ENCODE data around the gene GPHN. TPM values are rescaled to one million over a fixed set of nuclear protein-coding genes. Genes with fewer than 3 reads are reported as not detected.

Gene GPHN
- total RNA-seq, 3 donors from 2014 or later = 32.8 to 57.0 (median 38.1) TPM

DNA sequence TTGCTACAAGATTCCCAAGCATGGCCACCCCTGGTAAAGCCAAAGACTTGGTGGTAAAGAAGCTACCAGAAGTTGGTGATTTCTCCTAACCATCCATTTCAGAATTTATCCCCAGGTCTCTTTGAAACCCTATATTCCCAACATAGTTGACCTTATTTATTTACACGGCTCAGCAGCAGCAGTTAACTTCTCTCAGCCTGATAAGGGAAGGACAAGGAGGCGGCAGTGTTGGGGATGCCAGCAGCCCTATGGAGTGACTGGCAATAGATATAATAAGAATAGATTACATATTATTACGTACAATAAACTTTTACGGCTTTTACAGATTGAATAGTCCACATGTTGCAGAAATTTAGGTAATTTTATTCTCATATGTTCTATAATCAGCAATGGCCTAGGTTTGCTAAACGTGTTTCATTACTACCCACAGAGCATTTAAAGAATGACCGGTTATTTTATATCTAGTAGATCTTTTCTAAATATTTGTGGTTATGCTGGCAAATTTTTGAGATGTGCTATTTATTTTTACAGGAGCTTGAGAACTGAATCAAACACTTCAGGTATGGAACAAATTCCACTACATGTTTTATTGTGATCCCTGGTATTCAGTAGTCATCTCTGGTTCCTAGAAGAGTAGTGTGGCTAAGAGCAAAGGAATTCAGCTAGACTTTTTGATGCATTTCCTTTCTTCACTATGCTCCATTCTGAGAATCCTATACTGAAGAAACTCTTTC is 713.5 kb downstream of the GPHN start:
- TF ChIP-seq, protein P1, sequence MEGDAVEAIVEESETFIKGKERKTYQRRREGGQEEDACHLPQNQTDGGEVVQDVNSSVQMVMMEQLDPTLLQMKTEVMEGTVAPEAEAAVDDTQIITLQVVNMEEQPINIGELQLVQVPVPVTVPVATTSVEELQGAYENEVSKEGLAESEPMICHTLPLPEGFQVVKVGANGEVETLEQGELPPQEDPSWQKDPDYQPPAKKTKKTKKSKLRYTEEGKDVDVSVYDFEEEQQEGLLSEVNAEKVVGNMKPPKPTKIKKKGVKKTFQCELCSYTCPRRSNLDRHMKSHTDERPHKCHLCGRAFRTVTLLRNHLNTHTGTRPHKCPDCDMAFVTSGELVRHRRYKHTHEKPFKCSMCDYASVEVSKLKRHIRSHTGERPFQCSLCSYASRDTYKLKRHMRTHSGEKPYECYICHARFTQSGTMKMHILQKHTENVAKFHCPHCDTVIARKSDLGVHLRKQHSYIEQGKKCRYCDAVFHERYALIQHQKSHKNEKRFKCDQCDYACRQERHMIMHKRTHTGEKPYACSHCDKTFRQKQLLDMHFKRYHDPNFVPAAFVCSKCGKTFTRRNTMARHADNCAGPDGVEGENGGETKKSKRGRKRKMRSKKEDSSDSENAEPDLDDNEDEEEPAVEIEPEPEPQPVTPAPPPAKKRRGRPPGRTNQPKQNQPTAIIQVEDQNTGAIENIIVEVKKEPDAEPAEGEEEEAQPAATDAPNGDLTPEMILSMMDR (IDR thresholded peaks at IDR 0.05) = no peak
- Histone ChIP-seq H3K9me3 (no peaks in the 10 kb centered on the region), H3K4me1 (ENCODE audit: low read depth) (peaks cover 10% of the 10 kb centered on the region), H3K4me3 (no peak overlapping the region), H3K36me3 (ENCODE audit: low read depth) (no peaks in the 10 kb centered on the region)
- ATAC-seq (peak; percentile 85), DNase-seq (peak in 1 of 3 donors; percentile 44)
- intact Hi-C loops (cut with DNase I, micrococcal nuclease) = no loop called here

DNA sequence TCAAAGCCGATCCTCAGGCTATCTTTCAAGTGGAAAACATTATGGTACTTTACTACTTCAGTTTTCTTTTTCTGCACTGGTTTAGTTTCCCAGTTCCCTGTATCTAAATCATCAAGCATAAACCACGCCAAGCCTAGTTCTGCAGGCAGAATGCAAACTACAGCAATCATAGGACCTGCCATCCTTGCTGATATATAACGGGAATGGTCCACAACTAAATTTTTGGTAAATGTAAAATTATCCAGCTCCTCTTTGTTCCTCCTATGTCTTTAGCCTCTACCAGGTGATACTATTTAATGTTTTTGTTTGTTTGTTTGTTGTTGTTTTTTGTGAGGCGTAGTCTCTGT is 714.0 kb downstream of the GPHN start:
- H3K4me1 ChIP-seq (ENCODE audit: low read depth) = peaks cover 10% of the 10 kb centered on the region
- DNase-seq (no peak), ATAC-seq (no peak)
- no peak overlapping the region for H3K4me3 ChIP-seq
- TF ChIP-seq, protein P1 (IDR thresholded peaks at IDR 0.05) = no peak
- no peaks in the 10 kb centered on the region for H3K9me3 ChIP-seq
- H3K36me3 ChIP-seq (ENCODE audit: low read depth) = no peaks in the 10 kb centered on the region
- intact Hi-C loops (cut with DNase I, micrococcal nuclease) = no loop called here

DNA sequence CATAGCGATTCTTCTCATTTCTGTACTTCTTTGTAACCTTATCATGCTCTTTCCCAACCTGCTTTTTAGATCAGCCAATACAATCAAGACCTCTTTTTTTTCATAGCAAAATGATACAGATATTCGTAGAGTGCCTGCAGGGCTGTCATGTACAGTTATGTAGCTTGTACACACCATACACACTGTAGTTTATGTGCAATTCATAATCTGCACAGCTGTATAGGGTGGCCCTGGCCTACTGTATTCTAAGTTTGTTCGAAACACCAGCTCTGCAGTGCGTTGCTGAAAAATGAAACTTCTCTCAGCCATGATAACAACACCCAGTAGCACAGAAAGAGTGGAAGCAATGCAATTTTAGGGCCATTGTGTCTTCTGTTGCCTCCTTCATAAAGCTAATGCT is 717.6 kb downstream of the GPHN start:
- ATAC-seq (no peak), DNase-seq (no peak)
- Histone ChIP-seq H3K36me3 (ENCODE audit: low read depth) (no peaks in the 10 kb centered on the region), H3K4me3 (no peak overlapping the region), H3K9me3 (no peaks in the 10 kb centered on the region), H3K4me1 (ENCODE audit: low read depth) (peaks cover 10% of the 10 kb centered on the region)
- TF ChIP-seq, protein P1 (IDR thresholded peaks at IDR 0.05) = no peak
- intact Hi-C loops (cut with DNase I, micrococcal nuclease) = no loop called here

DNA sequence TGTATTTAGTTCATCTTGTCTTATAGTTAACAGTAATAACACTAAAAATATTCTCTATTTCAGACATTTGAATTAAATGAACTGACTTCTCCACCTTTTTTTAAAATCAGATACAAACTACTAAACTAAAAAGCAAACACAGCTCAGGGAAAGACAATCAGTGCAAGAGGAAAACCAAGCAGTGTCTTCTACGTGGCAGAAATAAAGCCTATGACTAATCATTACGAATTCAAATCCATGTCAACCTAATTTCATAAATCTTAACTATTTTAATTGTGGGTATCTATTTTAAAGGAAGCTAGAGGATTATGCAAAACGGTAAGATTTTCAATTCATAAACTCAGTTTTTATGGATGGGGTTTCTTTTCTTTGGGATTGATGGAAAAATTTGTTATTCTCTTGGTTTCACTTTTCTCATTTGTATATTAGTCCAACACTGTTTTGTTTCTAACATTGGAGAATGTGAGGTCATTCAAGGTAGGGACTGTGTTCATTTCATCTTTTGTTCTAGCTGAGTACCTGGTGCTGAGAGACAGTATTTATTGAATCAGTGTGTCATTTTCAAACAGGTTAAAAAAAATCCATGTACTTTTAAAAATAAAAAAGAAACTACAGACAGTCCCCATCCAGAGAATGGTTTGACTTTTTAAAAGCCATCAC is 720.5 kb downstream of the GPHN start:
- Histone ChIP-seq H3K4me1 (ENCODE audit: low read depth) (no peaks in the 10 kb centered on the region), H3K9me3 (no peaks in the 10 kb centered on the region), H3K36me3 (ENCODE audit: low read depth) (no peaks in the 10 kb centered on the region), H3K4me3 (no peak overlapping the region)
- TF ChIP-seq, protein P1 (IDR thresholded peaks at IDR 0.05) = no peak
- ATAC-seq = no peak
- no peak for DNase-seq
- intact Hi-C loops (cut with DNase I, micrococcal nuclease) = no loop called here

Other genes with a start within 250 kb of the GPHN start
- gene CCDC196, start 21.8 kb upstream of the GPHN start, total RNA-seq = 1 to 10 TPM in 1 of 3 donors, under 1 TPM in 1, not detected in 1; 0.98 to 2.1 TPM

All from mucosa of descending colon (tissue), 3 donors.